Renal pelvis (tissue), 4 donors: Measurements from ENCODE around the gene BIRC6. TPM values are rescaled to one million over a fixed set of nuclear protein-coding genes. Genes with fewer than 3 reads are reported as not detected.
"Not testable (repeated sequence)": the region's sequence is repeated elsewhere in the genome, so short reads cannot be mapped to it uniquely, and the experiment has no call there.

ENCODE experiments used
- DNase-seq: peaks from one replicate; pipeline ENCODE4 v3.0.0-alpha.2; 2013
- polyA plus RNA-seq, 3 donors: library from polyadenylated mRNA; unstranded; fragments of 120-200 nt; gene quantifications; one replicate each; pipeline ENCODE4 v1.2.1, GENCODE V29; 2013; ENCODE audit not compliant: insufficient read length in 3 of 3

Gene BIRC6
- polyA plus RNA-seq, 3 donors = 63.8 to 90.4 (median 74.4) TPM

DNA sequence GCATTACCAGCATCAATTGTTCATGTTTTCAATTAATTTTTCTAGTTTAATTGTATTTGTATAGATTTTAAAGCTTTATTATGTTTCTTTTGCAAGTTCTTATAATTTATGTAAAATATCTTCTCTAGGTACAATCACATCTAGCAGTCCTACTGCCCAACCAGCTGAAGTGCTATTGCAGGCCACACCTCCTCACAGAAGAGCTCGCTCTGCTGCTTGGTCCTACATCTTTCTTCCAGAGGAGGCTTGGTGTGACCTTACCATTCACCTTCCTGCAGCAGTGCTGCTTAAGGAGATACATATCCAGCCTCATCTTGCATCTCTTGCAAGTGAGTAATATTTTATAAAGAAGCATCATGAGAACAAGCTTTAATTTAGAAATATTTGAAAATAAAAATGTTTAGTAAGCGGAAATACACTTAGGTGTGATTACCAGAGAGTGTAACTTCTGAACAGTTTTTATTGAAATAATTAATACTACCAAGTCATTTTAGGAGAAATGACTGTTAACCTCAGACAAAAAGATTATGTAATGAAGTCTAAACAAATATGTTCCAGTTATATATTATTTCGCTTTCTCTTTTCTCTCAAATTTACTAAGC, 148.2 kb downstream of the BIRC6 start:
- no peak for DNase-seq

DNA sequence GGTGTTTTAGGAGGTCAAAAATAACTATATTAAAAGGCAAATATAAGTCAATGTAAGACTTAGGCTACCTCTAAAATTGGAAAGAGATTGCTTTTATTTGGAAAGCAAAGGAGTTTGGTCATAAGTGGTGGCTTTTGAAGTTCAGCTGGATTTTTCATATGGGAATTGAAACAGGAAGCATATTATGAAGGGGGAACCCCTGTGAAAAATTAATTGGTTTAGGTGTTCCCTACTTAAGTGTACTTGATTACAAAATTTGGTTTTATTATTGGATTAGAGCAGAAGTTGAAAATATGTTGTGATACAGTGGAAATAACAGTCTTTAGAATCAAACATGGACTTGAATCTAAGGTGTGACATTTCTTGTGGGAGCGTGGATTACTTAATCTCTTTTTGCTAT, 149.6 kb downstream of the BIRC6 start:
- no peak for DNase-seq

DNA sequence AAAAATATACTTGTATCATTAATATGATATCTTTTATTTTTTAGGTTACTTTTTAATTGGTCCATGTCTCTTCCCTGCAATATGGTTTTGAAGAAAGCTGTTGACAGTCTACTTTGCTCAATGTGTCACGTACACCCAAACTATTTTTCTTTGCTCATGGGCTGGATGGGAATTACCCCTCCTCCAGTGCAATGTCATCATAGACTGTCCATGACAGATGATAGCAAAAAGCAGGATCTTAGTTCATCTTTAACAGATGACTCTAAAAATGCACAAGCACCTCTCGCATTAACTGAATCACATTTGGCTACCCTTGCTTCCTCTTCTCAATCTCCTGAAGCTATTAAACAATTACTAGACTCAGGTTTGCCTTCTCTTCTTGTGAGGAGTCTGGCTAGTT, 158.1 kb downstream of the BIRC6 start:
- DNase-seq = no peak

DNA sequence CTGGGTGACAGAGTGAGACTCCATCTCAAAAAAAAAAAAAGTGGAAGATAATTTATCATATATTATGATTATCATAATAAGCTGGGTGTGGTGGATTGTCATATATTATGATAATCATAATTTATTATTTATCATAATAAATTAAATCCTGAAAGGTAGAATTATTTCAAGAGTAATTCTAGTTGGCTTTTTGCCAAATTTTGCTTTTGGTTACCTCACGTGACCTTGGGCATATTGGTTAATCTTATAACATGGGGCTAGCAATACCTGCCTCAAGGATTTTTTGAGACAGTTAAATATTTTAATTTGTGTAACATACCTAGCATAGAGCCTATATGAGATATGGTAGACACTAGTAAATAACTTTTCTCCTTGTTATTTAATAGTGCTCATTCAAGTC, 159.7 kb downstream of the BIRC6 start:
- DNase-seq = no peak

DNA sequence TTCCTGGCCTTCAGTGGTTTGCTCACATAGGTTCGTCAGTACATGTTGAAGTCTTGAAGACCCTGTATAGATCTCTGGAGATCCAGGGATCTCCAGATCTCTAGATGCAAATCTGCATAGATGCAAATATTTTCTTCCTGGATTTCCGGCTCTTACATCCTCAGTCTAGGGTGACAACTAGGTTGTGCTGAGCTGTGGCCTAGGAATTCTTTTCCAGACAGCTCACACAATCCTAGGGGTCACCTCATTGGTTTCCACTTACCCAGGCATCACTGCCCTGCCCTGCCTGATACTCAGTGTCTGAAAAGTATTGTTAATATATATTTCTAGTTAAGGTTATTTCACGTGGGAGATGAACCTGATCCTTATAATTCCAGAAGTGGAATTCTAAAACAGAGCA, 165.9 kb downstream of the BIRC6 start:
- no peak for DNase-seq

DNA sequence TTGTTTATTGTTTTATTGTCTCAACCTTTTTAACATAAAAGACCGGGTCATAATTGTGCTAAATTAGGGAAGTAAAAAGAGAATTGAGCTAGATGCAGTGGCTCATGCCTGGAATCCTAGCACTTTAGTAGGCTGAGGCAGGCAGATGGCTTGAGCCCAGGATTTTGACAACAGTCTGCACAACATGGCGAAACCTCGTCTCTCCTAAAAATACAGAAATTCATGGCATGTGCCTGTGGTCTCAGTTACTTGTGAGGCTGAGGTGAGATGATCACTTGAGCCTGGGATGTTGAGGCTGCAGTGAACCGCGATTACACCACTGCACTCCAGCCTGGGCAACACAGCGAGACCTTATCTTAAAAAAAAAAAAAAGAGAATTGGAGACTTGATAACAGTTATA, 166.9 kb downstream of the BIRC6 start:
- DNase-seq = no peak

DNA sequence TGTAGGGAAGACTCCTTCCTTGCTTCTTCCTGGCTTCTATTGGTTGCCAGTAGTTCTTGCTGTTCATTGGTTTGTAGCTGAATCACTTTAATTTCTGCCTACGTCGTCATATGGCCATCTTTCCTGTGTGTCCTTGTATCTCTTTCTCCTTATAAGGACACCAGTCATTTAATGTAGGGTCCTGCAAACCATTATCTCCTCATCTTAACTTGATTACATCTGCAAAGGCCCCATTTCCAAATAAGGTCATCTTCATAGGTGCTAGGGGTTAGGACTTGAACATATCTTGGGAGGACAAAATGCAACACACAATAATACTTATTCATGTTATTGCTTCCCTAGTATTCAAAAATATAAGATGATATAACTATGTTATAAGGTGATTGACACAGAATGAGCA, 175.5 kb downstream of the BIRC6 start:
- no peak for DNase-seq

DNA sequence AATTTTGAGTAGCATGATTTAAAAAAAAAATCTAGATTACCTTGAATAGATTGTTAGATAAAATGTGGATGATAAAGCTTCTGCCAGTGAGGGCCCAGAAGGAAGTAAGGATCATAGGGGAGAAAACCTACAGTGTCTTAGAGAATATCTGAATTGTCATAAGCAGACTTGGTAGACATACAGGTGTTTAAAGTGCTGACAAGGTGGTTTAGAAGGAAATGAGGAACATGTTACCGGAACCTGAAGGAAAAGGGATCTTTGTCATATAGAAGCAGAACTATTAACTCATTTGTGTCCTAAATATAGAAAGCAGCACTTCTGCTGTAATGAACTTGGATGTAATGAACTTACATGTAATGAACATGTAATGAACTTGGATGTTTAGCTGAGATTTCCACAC, 176.1 kb downstream of the BIRC6 start:
- no peak for DNase-seq

DNA sequence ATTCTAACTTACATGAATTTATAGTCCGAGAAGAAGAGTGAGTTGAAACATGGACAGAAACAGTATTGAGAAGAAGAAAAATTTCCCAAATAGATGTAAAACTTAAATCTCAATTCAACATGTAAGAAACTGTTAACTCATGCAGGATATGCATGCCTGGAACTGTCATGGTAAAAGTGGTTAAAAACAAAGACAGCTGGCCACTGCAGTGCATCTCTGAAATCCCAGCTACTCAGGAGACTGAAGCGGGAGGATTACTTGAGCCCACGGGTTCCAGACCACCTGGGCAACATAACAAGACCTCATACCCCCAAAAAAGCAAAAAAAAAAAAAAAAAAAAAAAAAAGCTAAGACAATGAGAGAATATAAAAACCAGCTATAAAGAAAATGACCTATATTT, 178.0 kb downstream of the BIRC6 start:
- no peak for DNase-seq

DNA sequence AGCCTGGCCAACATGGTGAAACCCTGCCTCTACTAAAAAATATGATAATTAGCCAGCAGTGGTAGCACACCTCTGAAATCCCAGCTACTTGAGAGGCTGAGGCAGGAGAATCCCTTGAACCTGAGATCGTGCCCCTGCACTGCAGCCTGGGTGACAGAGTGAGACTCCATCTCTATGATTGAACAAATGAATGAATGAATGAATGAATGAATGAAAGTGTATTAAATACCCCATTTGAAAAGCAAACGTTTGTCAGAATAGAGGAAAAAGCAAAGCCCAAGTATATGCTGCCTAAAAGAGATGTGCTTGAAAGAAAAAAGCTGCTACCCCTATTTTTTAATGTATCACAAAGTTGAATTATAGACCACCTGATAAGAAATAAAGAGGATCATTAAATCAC, 181.9 kb downstream of the BIRC6 start:
- DNase-seq = no peak

DNA sequence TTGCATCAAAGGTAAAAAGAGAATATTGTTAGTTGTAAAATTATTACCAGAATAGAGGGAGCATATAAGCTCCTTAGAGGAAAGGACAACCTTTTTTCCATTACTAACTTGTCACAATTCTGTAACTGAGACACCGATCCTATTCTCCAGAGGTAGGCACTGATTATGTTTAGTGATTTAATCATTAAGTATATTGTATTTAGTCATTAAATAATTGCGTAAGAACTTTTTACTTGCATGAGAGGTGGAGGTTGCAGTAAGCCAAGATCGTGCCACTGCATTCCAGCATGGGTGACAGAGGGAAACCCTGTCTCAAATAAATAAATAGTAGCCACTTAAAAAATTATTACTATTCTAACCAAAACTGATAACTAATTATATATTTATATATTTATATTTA, 195.7 kb downstream of the BIRC6 start:
- not testable (repeated sequence) for DNase-seq

DNA sequence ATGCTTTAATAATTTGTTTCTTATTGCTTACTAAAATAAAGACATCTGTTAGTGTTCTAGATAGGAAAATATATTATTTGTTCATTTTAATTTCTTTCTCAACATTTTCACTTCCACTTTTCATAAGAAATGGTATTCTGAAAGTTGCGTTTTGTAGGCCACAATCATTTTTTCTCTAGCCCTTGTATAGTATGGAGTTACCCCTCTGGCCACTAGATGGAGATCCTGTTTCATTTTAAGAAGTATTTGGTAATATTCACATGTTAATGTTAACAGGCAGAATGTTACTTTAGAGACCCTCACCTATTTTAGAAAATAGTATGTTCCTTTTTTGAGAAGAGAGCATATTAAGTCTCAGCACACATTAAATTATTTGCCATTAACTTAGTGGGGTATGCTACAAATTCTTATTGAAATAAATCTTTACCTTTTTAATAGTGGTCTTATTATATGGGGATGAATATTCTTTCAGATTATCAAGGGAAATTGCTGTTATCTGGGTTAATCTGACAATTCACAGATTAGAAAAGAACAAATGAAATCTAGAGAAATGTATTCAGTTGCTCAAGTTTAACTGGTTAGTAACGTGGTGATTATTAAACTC, 197.1 kb downstream of the BIRC6 start:
- DNase-seq = peak; percentile 31

DNA sequence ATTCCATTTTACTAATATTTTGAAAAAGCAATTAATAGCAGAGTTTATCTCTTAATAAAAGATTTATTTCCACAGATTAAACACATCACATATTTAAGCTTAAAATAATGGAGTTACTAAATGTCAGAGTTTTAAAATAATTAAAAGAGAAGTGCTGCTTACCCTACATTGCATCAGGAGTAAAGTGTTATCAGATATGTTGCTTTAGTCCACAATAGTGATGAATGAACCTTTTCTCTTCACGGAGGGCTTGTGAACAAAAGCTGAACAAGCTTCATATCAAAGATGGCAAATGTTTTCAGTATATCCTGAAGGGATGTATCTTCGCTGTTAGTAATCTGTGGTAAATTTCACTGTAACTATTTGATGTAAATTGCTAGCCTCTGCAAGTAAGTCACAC, 201.7 kb downstream of the BIRC6 start:
- no peak for DNase-seq

DNA sequence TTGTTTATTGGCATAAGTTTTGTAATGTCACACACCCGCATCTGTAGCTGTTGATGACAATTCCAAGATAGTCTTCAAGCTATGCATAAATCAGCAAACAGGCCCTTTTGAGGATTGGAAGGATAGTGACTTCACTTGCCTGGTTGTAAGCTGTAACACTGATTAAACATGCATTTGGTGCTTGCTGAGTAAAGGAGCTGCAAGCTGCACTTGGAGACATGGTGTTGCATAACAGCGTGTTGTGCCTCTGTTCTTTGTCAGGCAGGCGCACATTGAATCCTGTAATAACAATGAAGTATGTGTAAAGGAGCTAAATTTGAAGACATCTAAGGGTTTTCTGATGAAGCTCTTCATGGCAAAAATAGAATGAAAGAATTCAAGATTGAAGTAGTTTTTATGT, 202.3 kb downstream of the BIRC6 start:
- no peak for DNase-seq

DNA sequence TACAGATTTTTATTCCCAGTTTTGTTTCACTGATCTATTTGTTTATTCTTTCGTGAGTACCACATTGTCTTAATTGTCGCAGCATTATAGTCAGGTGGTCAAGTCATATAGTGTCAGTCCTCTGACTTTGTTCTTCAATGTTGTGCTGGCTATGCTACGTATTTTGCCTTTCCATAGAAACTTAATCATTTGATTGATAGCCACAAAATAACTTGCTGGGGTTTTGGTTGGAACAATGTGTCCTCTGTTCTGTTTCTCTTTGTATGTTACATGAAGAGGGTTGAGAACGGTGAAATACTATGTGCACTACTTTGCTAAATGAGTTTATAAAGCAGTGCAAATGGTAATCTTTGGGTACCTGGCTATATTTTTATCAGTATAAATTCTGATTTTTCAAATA, 206.1 kb downstream of the BIRC6 start:
- no peak for DNase-seq

DNA sequence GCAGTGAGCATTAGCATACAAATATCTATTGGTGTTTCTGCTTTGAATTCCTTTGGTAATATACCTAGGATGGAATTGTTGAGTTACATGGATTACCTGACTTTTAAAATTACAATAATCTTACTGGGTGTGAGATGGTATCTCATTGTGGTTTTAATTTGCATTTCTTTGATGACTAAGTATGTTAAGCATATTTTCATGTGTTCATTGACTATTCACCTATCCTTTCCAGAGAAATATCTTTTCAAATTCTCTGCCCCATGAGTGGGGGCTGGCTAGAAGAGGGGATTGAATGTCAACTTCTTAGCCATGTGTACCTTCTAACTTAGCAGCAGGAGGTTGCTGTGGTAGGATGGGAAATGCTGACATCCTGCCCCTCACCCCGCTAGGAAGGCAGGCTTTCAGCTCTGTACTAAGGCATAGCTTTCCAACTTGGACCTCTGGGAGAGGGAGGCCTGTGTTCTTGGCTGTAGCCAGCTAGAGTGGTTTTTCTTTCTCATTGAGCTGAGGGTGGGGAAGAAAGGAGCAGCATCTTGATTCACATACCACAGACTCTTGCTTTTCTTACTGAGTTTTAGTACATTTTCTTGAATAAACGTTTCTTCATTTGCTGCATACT, 207.7 kb downstream of the BIRC6 start:
- no peak for DNase-seq

DNA sequence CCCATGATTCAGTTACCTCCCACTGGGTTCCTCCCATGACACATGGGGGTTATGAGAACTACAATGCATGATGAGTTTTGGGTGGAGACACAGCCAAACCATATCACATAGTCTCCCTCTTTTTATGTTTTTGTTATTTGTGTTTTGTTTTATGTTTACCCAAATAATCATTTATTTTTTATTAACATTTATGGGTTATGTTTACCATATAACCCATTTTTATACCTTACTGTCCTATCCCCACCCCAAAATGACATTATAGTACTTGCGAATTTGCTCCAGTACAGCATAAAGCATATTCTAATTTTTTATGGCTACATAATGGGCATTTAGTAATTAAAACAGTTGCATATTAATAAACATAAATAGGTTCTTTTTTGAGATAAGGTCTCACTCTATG, 209.1 kb downstream of the BIRC6 start:
- no peak for DNase-seq

DNA sequence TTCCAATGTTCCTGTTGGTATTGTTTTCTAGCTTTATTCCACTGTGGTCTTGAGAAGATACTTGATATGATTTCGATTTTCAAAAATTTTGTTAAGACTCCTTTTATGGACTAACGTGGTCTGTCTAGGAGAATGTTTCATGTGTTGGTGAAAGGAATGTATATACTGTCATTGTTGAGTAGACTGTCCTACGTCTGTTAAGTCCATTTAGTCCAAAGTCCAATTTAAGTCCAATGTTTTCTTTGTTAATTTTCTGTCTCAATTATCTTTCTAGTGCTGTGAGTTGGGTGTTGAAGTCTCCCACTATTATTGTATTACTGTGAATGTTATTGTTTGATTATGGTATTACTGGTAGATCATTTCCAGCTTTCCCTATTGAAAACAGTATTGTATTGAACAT, 215.2 kb downstream of the BIRC6 start:
- no peak for DNase-seq

DNA sequence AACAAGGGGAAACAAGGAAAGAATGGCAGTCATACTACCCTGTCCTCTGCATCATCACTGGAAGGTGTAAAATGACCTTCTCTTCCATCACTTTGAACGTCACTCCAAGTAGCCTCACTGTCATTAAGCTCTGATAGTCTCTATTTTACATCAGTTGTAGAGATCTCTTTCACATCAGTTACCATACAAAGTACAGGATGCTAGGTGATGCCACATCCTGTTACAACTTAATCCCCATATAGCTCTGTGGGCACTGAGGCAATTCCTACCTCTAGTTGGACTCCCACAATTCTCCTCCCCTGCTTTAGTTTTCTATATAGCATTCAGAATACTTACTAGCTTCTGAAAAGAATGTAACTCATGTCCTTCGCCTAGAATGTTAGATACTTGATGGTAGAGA, 215.9 kb downstream of the BIRC6 start:
- no peak for DNase-seq

DNA sequence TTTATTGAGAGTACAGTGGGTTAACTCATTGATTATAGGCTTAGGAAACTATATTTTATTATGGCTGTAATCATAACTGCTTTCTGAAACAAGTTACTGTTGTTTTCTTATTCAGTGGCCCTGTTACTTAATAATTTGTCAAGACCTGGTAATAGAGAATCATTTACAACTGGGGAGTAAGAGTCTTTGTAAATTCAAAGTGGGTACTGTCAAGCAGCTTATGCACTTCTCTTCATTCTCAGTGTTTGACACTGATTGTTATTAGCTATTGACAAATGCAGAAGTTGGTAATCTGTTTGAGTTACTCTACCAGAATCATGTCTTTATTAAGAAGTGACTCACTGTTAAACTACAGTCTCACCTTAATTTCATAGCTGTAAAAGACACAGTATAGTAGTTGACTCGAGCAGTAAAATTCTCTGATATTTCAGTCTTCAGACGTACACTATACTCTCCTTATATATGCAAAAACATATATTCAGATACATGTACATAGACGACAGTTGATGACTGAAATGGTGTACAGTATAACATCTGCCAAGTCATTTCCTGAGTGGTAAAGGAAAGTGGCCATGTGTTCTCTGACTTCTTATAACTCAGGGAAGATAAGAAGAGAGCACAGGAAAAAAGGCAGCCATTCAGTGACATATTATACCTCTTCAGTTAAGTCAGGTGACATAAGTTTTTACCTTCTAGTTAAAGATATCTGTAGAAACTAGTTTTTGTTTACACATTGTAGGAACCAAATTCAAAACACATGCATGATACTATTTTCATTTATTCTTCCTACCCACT, 235.0 kb downstream of the BIRC6 start:
- DNase-seq = no peak

DNA sequence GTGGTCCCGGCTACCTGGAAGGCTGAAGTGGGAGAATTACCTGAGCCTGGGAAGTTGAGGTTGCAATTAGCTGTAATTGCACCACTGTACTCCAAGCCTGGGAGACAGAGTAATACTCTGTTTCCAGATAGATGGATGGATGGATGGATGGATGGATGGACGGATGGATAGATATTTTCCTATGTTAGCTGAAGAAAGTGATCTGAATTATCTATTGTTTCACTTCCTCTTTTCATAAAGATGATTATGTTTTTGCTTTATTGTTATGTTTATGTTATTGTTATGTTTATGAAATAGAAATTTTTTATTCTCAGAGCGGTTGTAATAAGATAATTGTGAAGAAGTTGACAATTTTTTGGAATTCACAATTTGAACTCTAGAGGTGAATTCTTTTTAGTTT, 237.8 kb downstream of the BIRC6 start:
- no peak for DNase-seq

DNA sequence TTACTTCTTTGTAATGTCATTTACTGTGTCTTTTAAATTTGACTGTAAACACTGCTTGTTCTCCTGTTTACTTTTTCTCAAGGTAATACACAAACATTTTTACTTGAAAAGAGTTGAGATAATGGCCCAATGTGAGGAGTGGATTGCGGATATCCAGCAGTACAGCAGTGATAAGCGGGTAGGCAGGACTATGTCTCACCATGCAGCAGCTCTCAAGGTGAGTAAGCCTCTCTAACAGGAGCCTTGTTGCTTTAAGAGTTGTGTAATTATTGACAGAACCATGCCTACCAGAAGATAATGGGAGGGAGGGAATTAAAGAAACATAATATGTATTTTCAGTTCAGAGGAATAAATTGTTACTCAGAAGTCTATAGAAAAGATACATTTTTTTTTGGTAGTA, 254.5 kb downstream of the BIRC6 start:
- DNase-seq = no peak

DNA sequence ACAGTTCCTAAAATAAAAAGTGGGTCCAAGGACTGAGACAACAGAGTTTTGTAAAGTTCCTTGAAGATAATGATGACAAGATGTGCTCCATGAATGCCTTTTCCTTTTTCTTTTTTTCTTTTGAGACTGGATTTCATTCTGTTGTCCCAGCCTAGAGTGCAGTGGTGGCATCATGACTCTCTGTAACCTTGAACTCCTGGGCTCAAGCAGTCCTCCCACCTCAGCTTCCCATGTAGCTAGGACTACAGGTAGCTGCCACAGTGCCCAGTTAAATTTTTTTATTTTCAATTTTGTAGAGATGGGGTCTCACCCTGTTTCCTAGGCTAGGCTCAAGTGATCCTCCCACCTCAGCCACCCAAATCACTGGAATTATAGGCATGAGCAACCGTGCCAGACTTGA, 254.9 kb downstream of the BIRC6 start:
- DNase-seq = no peak
